Bronchial smooth muscle cell (primary cell): ENCODE data around the gene LYL1. TPM values are rescaled to one million over a fixed set of nuclear protein-coding genes. Genes with fewer than 3 reads are reported as not detected.

Source experiments
- total RNA-seq: library from RNA; depleted of rRNA; stranded (reverse); fragments of >200 nt; gene quantifications from 2 replicates; pipeline ENCODE4 v1.2.1, GENCODE V29; 2014

Gene LYL1
- total RNA-seq: 0.32 and 0.34 TPM in 2 replicates

DNA sequence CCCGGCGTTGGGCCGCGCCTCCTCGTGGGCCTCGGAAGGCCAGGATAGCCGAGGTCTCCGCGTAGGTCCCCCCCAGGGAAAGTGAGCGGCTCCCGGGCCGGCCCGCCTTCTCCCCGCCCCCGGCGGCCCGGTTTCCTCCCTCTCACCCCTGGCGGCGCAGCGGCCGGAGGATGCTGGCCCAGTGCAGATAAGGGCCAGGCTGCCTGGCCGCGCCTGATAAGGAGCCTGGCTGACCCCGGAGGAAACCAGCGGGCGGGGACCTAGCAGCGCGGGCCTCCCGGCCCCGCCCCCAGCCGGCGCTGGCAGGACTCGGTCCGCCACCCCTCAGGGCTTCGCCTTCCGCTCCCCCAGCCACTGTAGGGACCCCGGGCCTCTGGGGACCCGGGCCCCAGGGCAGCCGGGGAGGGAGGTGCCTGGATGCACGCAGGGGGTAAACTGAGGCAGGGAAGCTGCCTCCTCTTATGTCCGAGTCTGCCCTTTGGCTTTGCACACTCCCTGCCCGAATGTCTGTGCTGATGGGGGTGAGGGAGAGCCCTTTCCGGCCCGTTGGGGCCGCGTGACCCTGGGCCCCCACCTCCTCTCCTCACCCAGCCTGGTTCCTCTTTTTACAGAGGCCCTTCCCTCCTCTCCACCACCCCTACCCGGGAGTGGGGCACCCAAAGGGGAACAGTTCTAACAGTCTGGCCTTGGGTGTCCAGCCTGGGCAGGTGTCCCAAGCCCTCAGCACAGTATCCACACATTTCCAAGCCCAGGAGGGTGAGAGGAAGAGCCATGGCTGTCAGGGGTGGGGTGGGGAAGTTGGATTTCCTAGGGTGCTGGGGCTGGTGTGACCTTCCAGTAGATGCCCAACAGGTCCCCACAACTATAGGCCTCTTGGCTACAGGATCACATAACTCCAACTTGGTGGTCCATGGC lies at the start of gene LYL1:
LYL1 (minus strand) TSS at position 193 of the 915 bp plus-strand sequence. CDS start 1,687 bp downstream, outside the sequence.

DNA sequence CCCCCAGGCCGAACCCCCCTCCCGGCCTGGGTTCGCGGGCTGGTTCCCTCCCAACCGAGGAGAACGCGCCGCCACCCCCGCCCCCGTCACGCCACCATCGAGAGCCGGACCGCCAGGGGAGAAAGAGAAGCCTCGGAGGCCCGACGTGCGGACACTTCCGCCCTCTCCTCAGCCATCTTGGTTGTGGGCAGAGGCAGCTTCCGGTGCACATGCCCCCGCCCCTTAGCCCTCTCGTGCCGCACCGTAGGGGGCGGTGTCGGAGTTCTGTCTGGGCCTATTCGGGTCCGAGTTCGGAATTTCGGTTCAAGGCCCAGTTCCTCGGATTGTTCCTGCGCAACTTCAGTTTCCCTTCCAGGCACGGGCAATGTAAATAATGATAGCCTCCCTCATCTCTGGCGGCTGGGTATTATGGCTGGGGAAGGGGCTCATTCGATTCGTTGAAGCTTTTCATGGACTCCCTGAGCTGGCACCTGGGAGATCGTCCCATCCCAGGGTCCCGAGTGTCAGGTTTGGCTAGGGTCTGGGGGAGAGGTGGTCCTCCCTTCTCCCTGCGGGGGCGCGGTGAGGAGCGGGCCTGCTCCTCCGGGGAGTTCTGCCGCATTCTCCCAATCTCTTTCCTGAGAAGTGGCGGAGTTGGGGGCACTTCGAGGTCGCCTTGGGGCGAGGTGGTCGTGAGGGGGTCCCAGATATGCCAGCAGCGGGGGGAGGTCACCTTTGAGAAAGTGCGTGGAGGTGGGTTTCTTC lies 47.7 kb upstream of the LYL1 start, which contains the start of the genes IER2 and STX10:
IER2 (plus strand) TSS at position 225 of the 744 bp plus-strand sequence. CDS start 2,776 bp downstream, outside the sequence.
STX10 (minus strand) TSS at position 189 of the 744 bp plus-strand sequence. CDS start 202 bp downstream, outside the sequence.

DNA sequence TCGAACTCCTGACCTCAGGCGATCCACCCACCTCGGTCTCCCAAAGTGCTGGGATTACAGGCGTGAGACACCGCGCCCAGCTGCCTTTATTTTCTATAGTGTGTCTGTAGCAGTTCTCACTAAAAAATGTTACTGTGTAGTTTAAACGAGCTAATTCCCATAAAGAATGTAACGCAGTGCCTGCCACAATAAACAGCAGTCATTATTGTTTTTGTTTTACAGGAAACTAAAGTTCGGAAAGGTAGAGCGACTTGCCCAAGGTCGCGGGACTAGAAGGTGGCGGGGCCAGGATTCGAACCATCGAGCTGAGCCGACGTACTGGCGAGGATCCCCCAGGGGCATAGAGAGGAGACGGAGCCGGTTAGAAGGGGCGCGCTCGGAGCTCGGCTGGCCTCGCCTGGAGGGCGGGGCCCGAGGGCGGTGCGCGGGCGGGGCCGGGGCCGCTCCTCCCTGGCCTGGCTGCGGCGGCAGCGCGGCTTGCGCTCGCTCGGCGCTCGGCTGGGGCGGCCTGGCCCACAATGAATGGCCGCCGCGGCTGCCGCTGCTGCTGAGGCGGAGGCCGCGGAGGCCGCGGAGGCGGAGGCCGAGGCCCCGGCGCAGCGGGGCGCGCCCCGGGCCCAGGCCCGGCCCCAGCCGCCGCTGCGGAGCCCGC lies 15.2 kb upstream of the LYL1 start, which contains the start of gene NACC1:
NACC1 (plus strand) TSS at position 493 of the 652 bp plus-strand sequence. CDS start 16,944 bp downstream, outside the sequence.

GRCh38 chr19:13116282-13117175 lies 13.9 kb upstream of the LYL1 start, which contains the start of gene TRMT1:
Gene TRMT1 (minus strand): TSS chr19:13116740. CDS start chr19:13116399, 341 bp downstream.

Other genes starting within 250 kb of the LYL1 start
- gene DNASE2, start 221.4 kb downstream of the LYL1 start, total RNA-seq: 22.5 and 31.5 TPM in 2 replicates
- gene KLF1, start 215.7 kb downstream of the LYL1 start, total RNA-seq: not detected in 2 replicates
- 12.4 and 14.8 TPM in 2 replicates for gene GCDH, start 211.7 kb downstream of the LYL1 start, total RNA-seq
- 0.09 TPM in 1 of 2 replicates, not detected in the other for gene SYCE2, start 183.6 kb downstream of the LYL1 start, total RNA-seq
- 27.2 and 30.9 TPM in 2 replicates for gene FARSA, start 169.1 kb downstream of the LYL1 start, total RNA-seq
- 1,315 and 1,411 TPM in 2 replicates for gene CALR, start 164.2 kb downstream of the LYL1 start, total RNA-seq
- 38.6 and 51.9 TPM in 2 replicates for gene RAD23A, start 157.0 kb downstream of the LYL1 start, total RNA-seq
- gene GADD45GIP1, start 145.6 kb downstream of the LYL1 start, total RNA-seq: 15.8 and 27.1 TPM in 2 replicates
- not detected in 2 replicates for gene DAND5, start 133.3 kb downstream of the LYL1 start, total RNA-seq
- 95.4 and 122 TPM in 2 replicates for gene NFIX, start 107.4 kb downstream of the LYL1 start, total RNA-seq
- 22.5 and 24.2 TPM in 2 replicates for gene TRMT1, start 13.9 kb upstream of the LYL1 start, total RNA-seq
- 19.6 and 29.3 TPM in 2 replicates for gene NACC1, start 15.4 kb upstream of the LYL1 start, total RNA-seq
- 76.8 and 92.4 TPM in 2 replicates for gene STX10, start 47.5 kb upstream of the LYL1 start, total RNA-seq
- gene IER2, start 47.6 kb upstream of the LYL1 start, total RNA-seq: 8.7 and 9.8 TPM in 2 replicates